H1 (cell line): ENCODE results near the gene PLEKHG5. TPM values are rescaled to one million over a fixed set of nuclear protein-coding genes. Genes with fewer than 3 reads are reported as not detected.

ENCODE experiments used
- CTCF ChIA-PET: fragments of 300-600 bp; sonication (Branson Sonifier 250); formaldehyde crosslinking; loops from one replicate; lab custom pipeline; 2021; ENCODE audit not compliant: partially characterized antibody; lab: Charles Lee
- POLR2A ChIA-PET: fragments of 300-600 bp; sonication (Branson Sonifier 250); formaldehyde crosslinking; loops from one replicate; lab custom pipeline; 2021; ENCODE audit warnings: inconsistent platforms; ENCODE audit not compliant: partially characterized antibody; lab: Charles Lee
- DNase-seq, 2 experiments: peaks; one replicate each; pipeline versions ENCODE4 v3.0.0 to v3.0.0-alpha.2; 2010 to 2022; ENCODE audit warnings: low spot score in 2 of 2, low read depth in 1 of 2, mixed read lengths in 1 of 2
- FAIRE-seq: peaks from 2 replicates; lab custom pipeline; 2011; peaks lifted over from hg19 to GRCh38; lab: Jason Lieb, UNC
- H2AFZ ChIP-seq: 2 replicates; pipeline ENCODE4 v1.8.1; 2012; ENCODE audit warnings: low read length, inconsistent platforms
- H2AK5ac ChIP-seq: 2 replicates; pipeline ENCODE4 v1.6.1; 2013; ENCODE audit warnings: low read depth, low read length
- H2BK120ac ChIP-seq: replicated peaks from 2 replicates; pipeline ENCODE3; 2013; ENCODE audit warnings: low read depth, low read length, inconsistent platforms
- H2BK12ac ChIP-seq: 2 replicates; pipeline ENCODE4 v1.6.1; 2013; ENCODE audit warnings: low read depth, low read length
- H2BK15ac ChIP-seq: 2 replicates; pipeline ENCODE4 v1.6.1; 2013; ENCODE audit warnings: low read length
- H2BK20ac ChIP-seq: 2 replicates; pipeline ENCODE4 v1.6.1; 2013; ENCODE audit warnings: low read length
- H2BK5ac ChIP-seq: 2 replicates; pipeline ENCODE4 v1.6.1; 2013; ENCODE audit warnings: low read depth, low read length
- H3K14ac ChIP-seq: 2 replicates; pipeline ENCODE4 v1.6.1; 2013; ENCODE audit warnings: inconsistent platforms; ENCODE audit not compliant: insufficient read length
- H3K18ac ChIP-seq: 2 replicates; pipeline ENCODE4 v1.6.1; 2013; ENCODE audit warnings: low read length; ENCODE audit errors: extremely low read depth
- H3K23ac ChIP-seq: 2 replicates; pipeline ENCODE4 v1.6.1; 2013; ENCODE audit warnings: inconsistent platforms; ENCODE audit not compliant: insufficient read length
- H3K23me2 ChIP-seq: 2 replicates; pipeline ENCODE4 v1.6.1; 2013; ENCODE audit warnings: low read depth, low read length
- H3K27ac ChIP-seq: 2 replicates; pipeline ENCODE4 v1.6.1; 2011; ENCODE audit warnings: low read depth, low read length, inconsistent platforms
- H3K27me3 ChIP-seq, 4 experiments: replicated peaks in 1 of 4; 1 replicate in 1 of 4; 2 replicates in 3 of 4; pipeline versions ENCODE4 v1.6.1 to v1.8.1; 2011 to 2013; ENCODE audit warnings: low read length in 3 of 4, mild to moderate bottlenecking in 3 of 4, inconsistent platforms in 2 of 4, mixed read lengths in 2 of 4, moderate library complexity in 1 of 4; ENCODE audit not compliant: control insufficient read depth in 3 of 4, insufficient read depth in 3 of 4; ENCODE audit errors: extremely low read depth in 1 of 4
- H3K36me3 ChIP-seq, 4 experiments: 2 replicates each; pipeline versions ENCODE4 v1.6.1 to v1.8.1; 2011 to 2013; ENCODE audit warnings: mild to moderate bottlenecking in 4 of 4, low read length in 3 of 4, moderate library complexity in 2 of 4, control low read depth in 1 of 4, inconsistent platforms in 1 of 4; ENCODE audit not compliant: insufficient read depth in 4 of 4, control insufficient read depth in 2 of 4
- H3K4ac ChIP-seq: replicated peaks from 2 replicates; pipeline ENCODE3; 2013; ENCODE audit warnings: low read length, low read depth, mixed read lengths, inconsistent platforms; ENCODE audit not compliant: insufficient read length
- H3K4me1 ChIP-seq, 4 experiments: replicated peaks in 1 of 4; 1 replicate in 1 of 4; 2 replicates in 3 of 4; pipeline versions ENCODE4 v1.6.1 to v1.8.1; 2011 to 2013; ENCODE audit warnings: low read length in 3 of 4, inconsistent platforms in 2 of 4, mixed read lengths in 1 of 4; ENCODE audit not compliant: insufficient read depth in 4 of 4, control insufficient read depth in 3 of 4
- H3K4me2 ChIP-seq, 2 experiments: 2 replicates each; pipeline versions ENCODE4 v1.6.1 to v1.8.1; 2011 to 2013; ENCODE audit warnings: low read depth in 2 of 2, low read length in 2 of 2, control low read depth in 1 of 2, inconsistent platforms in 1 of 2, mild to moderate bottlenecking in 1 of 2; ENCODE audit not compliant: insufficient read depth in 1 of 2
- H3K4me3 ChIP-seq, 4 experiments: fragments of 200-600, 300-600 bp in 1 of 4; sonication (generic), shearing (Covaris generic), sonication (Bioruptor Twin) in 1 of 4; 2 replicates each; pipeline versions ENCODE4 v1.5.1 to v1.8.1; 2011 to 2016; ENCODE audit warnings: low read length in 4 of 4, low read depth in 3 of 4, control low read depth in 2 of 4, inconsistent platforms in 2 of 4, mild to moderate bottlenecking in 2 of 4, mixed read lengths in 1 of 4, moderate library complexity in 1 of 4; ENCODE audit not compliant: insufficient read depth in 2 of 4; ENCODE audit errors: extremely low read depth in 1 of 4
- H3K56ac ChIP-seq: replicated peaks from 2 replicates; pipeline ENCODE3; 2013; ENCODE audit warnings: low read depth, mild to moderate bottlenecking, mixed read lengths, low read length, inconsistent platforms; ENCODE audit not compliant: insufficient read length
- H3K79me1 ChIP-seq: 2 replicates; pipeline ENCODE4 v1.6.1; 2013; ENCODE audit warnings: low read depth, low read length, control low read depth
- H3K79me2 ChIP-seq, 2 experiments: 2 replicates each; pipeline versions ENCODE4 v1.6.1 to v1.8.1; 2012 to 2013; ENCODE audit warnings: low read length in 2 of 2, mild to moderate bottlenecking in 2 of 2, inconsistent platforms in 1 of 2; ENCODE audit not compliant: insufficient read depth in 2 of 2, control insufficient read depth in 1 of 2
- H3K9ac ChIP-seq, 4 experiments: replicated peaks in 1 of 4; 1 replicate in 1 of 4; 2 replicates in 3 of 4; pipeline versions ENCODE4 v1.6.1 to v1.8.1; 2011 to 2013; ENCODE audit warnings: low read depth in 3 of 4, low read length in 3 of 4, control low read depth in 2 of 4, mild to moderate bottlenecking in 2 of 4, moderate library complexity in 2 of 4, inconsistent platforms in 1 of 4; ENCODE audit errors: extremely low read depth in 1 of 4
- H3K9me3 ChIP-seq, 2 experiments: 2 replicates each; pipeline versions ENCODE4 v1.6.1 to v1.8.1; 2012 to 2013; ENCODE audit warnings: mild to moderate bottlenecking in 2 of 2, moderate library complexity in 2 of 2, control low read depth in 1 of 2, inconsistent platforms in 1 of 2, low read depth in 1 of 2, low read length in 1 of 2, mixed read lengths in 1 of 2; ENCODE audit not compliant: insufficient read depth in 2 of 2
- H4K20me1 ChIP-seq, 2 experiments: replicated peaks in 1 of 2; 2 replicates each; pipeline versions ENCODE3 to v1.8.1; 2011 to 2013; ENCODE audit warnings: inconsistent platforms in 2 of 2, low read length in 2 of 2, mild to moderate bottlenecking in 1 of 2; ENCODE audit not compliant: insufficient read depth in 2 of 2, control insufficient read depth in 1 of 2
- H4K5ac ChIP-seq: 2 replicates; pipeline ENCODE4 v1.6.1; 2013; ENCODE audit warnings: low read length, low read depth, mixed read lengths, inconsistent platforms; ENCODE audit not compliant: insufficient read length
- H4K8ac ChIP-seq: 2 replicates; pipeline ENCODE4 v1.8.0; 2013; ENCODE audit warnings: mild to moderate bottlenecking, moderate library complexity, low read length, inconsistent platforms; ENCODE audit not compliant: insufficient read depth; ENCODE audit errors: extremely low read depth
- H4K91ac ChIP-seq: replicated peaks from 2 replicates; pipeline ENCODE3; 2013; ENCODE audit warnings: low read length, mixed read lengths, inconsistent platforms; ENCODE audit not compliant: insufficient read length
- CHD1 ChIP-seq: IDR thresholded peaks from 2 replicates; pipeline ENCODE4 v1.6.1; 2012; ENCODE audit warnings: low read depth, low read length, improper control_type of control experiment
- HDAC2 ChIP-seq, 2 experiments: fragments of 300-600 bp in 1 of 2; sonication (generic) in 1 of 2; IDR thresholded peaks; 2 replicates each; pipeline ENCODE4 v1.6.1; 2011 to 2012; ENCODE audit warnings: low read depth in 2 of 2, low read length in 2 of 2, mild to moderate bottlenecking in 2 of 2, moderate library complexity in 2 of 2, borderline replicate concordance in 1 of 2, inconsistent platforms in 1 of 2
- NANOG ChIP-seq: IDR thresholded peaks from 2 replicates; pipeline ENCODE4 v1.6.1; 2011; ENCODE audit warnings: low read length, low read depth, mild to moderate bottlenecking, inconsistent platforms; ENCODE audit not compliant: insufficient read depth, poor library complexity, severe bottlenecking
- POLR2AphosphoS5 ChIP-seq: IDR thresholded peaks from 2 replicates; pipeline ENCODE4 v1.6.1; 2011; ENCODE audit warnings: low read depth, low read length
- RBBP5 ChIP-seq: IDR thresholded peaks from 2 replicates; pipeline ENCODE4 v1.7.1; 2012; ENCODE audit warnings: low read depth, mild to moderate bottlenecking, inconsistent platforms, low read length, moderate library complexity, borderline replicate concordance
- RXRA ChIP-seq: IDR thresholded peaks from 2 replicates; pipeline ENCODE4 v1.6.1; 2011; ENCODE audit warnings: low read depth, mild to moderate bottlenecking, low read length, moderate library complexity; ENCODE audit not compliant: insufficient read depth
- SIRT6 ChIP-seq: IDR thresholded peaks from one replicate; pipeline ENCODE4 v1.7.1; 2012; ENCODE audit warnings: low read length, inconsistent platforms
- ZNF274 ChIP-seq: IDR thresholded peaks from 2 replicates; pipeline ENCODE4 v1.7.0; 2012; ENCODE audit warnings: low read length, borderline replicate concordance; ENCODE audit errors: extremely low read depth
- WGBS, 2 experiments: shearing (Covaris generic) in 1 of 2; methylation state at CpG; one replicate each; pipeline versions ENCODE4 v1.1.6 to v1.1.7; 2013 to 2015; ENCODE audit warnings: low lambda C conversion rate in 2 of 2, mixed read lengths in 2 of 2, inconsistent platforms in 1 of 2, low coverage in 1 of 2, missing lambda C conversion rate in 1 of 2; ENCODE audit not compliant: insufficient replicate concordance in 2 of 2, insufficient coverage in 1 of 2, insufficient read length in 1 of 2; ENCODE audit errors: extremely low coverage in 1 of 2, missing lambda C conversion rate in 1 of 2; 5-methylcytosine and 5-hydroxymethylcytosine counted together
- polyA plus RNA-seq, 7 experiments: library from polyadenylated mRNA; depleted of rRNA in 3 of 7; stranded (reverse) in 5 of 7; unstranded in 2 of 7; fragments of >200 nt in 5 of 7; fragments of 200-250 nt in 2 of 7; gene quantifications; 1 replicate in 5 of 7; 2 replicates in 1 of 7; 4 replicates in 1 of 7; pipeline versions ENCODE4 v1.2.1 to v1.2.3, GENCODE V29; 2011 to 2013; ENCODE audit warnings: missing spikeins in 2 of 7, mixed read lengths in 2 of 7
- total RNA-seq: library from RNA; stranded (reverse); fragmentation: NEBNext Ultra II Directional; extraction: Animal tissue kit (Norgen Biotek cat#: 25700); gene quantifications from 2 replicates; pipeline ENCODE4 v1.2.1, GENCODE V29; 2021
- TF ChIP-seq, protein P1 (sequence below): IDR thresholded peaks from 2 replicates; pipeline ENCODE4 v1.6.1; 2012; ENCODE audit warnings: inconsistent platforms

The PLEKHG5 gene
- total and polyA plus RNA-seq, 2 of the 8 experiments (the other 6 are each of a cell fraction or from before 2014, with no cell fraction given) = 10.4 to 13.8 TPM

DNA sequence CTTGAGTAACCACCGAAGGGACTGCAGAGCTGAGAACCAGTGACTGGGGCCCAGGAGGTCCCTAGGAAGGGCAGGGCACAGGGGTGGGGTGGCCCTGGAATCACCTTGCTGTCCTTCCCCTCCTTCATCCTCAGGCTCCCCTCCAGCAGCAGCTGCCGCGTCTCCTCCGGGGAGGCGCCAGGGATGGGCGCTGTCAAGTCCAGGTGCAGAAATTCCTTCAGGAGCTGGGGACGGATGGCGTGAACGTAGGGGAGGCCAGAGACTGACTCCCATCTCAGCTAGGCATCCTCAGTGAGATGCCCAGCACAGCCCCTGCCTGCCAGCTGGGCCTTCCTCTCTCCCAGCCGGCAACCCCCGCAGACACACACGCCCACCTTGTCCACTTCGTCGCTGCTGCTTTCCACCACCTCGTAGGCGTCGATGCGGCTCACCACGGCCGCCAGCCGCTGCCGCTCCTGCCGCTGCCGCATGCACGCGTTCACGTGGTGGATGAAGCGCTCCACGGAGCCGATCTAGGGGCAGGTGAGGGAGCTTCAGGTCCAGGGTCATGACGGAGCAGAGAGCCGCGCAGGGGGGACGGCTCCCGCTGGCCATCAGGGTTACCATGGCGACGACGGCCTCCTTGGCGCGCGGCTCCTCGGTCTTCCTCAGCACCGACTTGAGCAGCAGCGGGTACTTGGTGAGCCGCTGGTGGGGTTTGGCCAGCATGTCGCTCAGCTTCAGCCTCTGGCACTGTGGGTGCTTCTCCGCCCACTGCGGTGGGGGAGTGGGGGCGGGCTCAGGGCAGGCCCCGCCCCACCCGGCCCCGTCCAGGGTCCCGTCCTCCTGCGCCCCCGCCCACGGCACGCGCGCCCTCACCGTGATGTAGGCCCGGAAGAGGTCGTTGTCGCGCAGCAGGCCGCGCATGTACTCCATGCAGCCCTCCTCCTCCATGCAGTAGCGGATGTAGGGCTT is 21.1 kb downstream of the PLEKHG5 start:
- peaks cover 5 to 12% of the 10 kb centered on the region in 2 experiments for H4K20me1 ChIP-seq
- H3K4me2 ChIP-seq = peak overlapping the region; percentile 42 to 55
- WGBS, 2 experiments = 89% methylated on average over 52 of the region's 67 CpGs; no CpG with 5 or more reads in 1 of the 2 experiments
- DNase-seq (peak in 1 of 2 experiments; percentile 55), FAIRE-seq (no peak)
- H2BK5ac ChIP-seq = no peak overlapping the region
- POLR2A ChIA-PET = interaction anchor here (0.8 to 13.7 kb wide), 3 partner anchors 11 to 142 kb away, joined by 3 to 123 read pairs (median 10); no protein-coding TSS in a partner anchor
- H4K8ac ChIP-seq = no peak overlapping the region
- no peak overlapping the region for H2BK12ac ChIP-seq
- H3K4me1 ChIP-seq = peaks cover 0 to 22% (median 15%) of the 10 kb centered on the region in 4 experiments; a peak in 6 of 7 replicates
- no peak overlapping the region for H2AK5ac ChIP-seq
- H3K14ac ChIP-seq = no peak overlapping the region
- H3K23me2 ChIP-seq = no peaks in the 10 kb centered on the region; the same call in 1 of the 2 replicates
- H2BK15ac ChIP-seq = no peak overlapping the region
- CTCF ChIA-PET = interaction anchor here (0.8 to 6.1 kb wide), 11 partner anchors 8 to 126 kb away, joined by 3 to 79 read pairs (median 5); partner anchors contain the start of gene PLEKHG5
- H3K27ac ChIP-seq = no peak overlapping the region
- H3K79me2 ChIP-seq = no peaks in the 10 kb centered on the region
- H2BK120ac ChIP-seq = no peak overlapping the region
- H3K36me3 ChIP-seq = peaks cover 5 to 24% (median 11%) of the 10 kb centered on the region in 4 experiments; a peak in 5 of 8 replicates
- no peak overlapping the region for H3K23ac ChIP-seq
- no peak overlapping the region for H4K91ac ChIP-seq
- H3K18ac ChIP-seq = peak overlapping the region; percentile 60; the same call in 1 of the 2 replicates
- H2AFZ ChIP-seq = no peak overlapping the region
- no peak overlapping the region for H3K56ac ChIP-seq
- no peaks in the 10 kb centered on the region for H3K9me3 ChIP-seq
- peak overlapping the region; percentile 4 to 48 (median 17); a peak in 3 of 8 replicates for H3K4me3 ChIP-seq
- no peak overlapping the region for H4K5ac ChIP-seq
- no peak overlapping the region for H3K9ac ChIP-seq
- no peak overlapping the region for H2BK20ac ChIP-seq
- H3K4ac ChIP-seq = no peak overlapping the region
- peaks cover 0 to 7% (median 3%) of the 10 kb centered on the region in 4 experiments; a peak in 2 of 7 replicates for H3K27me3 ChIP-seq
- H3K79me1 ChIP-seq = no peaks in the 10 kb centered on the region
- TF ChIP-seq HDAC2 (IDR thresholded peaks at IDR 0.05; ENCODE audit: borderline replicate concordance in 1 of 2, low read depth in 2 of 2, low read length in 2 of 2) (no peak), CHD1 (no peak), POLR2AphosphoS5 (no peak), SIRT6 (no peak), ZNF274 (no peak), NANOG (no peak), RBBP5 (no peak), RXRA (no peak)
- TF ChIP-seq, protein P1, sequence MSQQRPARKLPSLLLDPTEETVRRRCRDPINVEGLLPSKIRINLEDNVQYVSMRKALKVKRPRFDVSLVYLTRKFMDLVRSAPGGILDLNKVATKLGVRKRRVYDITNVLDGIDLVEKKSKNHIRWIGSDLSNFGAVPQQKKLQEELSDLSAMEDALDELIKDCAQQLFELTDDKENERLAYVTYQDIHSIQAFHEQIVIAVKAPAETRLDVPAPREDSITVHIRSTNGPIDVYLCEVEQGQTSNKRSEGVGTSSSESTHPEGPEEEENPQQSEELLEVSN = no peak
